A673 (cell line): Measurements from ENCODE around the gene PLA2G10.

ENCODE experiments used
- CTCF ChIP-seq: fragments of 300-800, 200-600 bp; sonication (generic); conservative IDR thresholded peaks from 2 replicates; pipeline ENCODE4 v1.5.1; 2017; ENCODE audit warnings: low read depth, mild to moderate bottlenecking, antibody characterized with exemption, low read length, moderate library complexity, mixed read lengths
- EZH2 ChIP-seq: fragments of 200-600 bp; sonication (generic); IDR thresholded peaks from 2 replicates; pipeline ENCODE4 v1.6.1; 2017; ENCODE audit warnings: borderline replicate concordance, low read depth, mild to moderate bottlenecking, mixed read lengths, antibody characterized with exemption, low read length; ENCODE audit not compliant: poor library complexity, severe bottlenecking

GRCh38 chr16:14635395-14636165, 58.5 kb downstream of the PLA2G10 start:
- TF ChIP-seq CTCF (no peak), EZH2 (no peak)
